ENCODE data around the gene GNB4. TPM values are rescaled to one million over a fixed set of nuclear protein-coding genes. Genes with fewer than 3 reads are reported as not detected.

Gene GNB4
- total RNA-seq, 1 experiment from 2014 or later = 6.3 TPM

GRCh38 chr3:179347345-179348194, 103.7 kb downstream of the GNB4 start, which contains the start of gene MFN1:
Gene MFN1, plus strand, starts transcription at chr3:179347709. Its CDS starts 1,143 bp downstream, at chr3:179348852.
- H3K27me3 ChIP-seq (ENCODE audit: low read length) = no peaks in the 10 kb centered on the region
- peak within 1 kb of the TSS; percentile 89 for H3K4me3 ChIP-seq (ENCODE audit: low read length)
- DNase-seq (peak; percentile 94), ATAC-seq (peak; percentile 93)
- H3F3A ChIP-seq (ENCODE audit: low read length, unreplicated experiment) = no peaks in the 10 kb centered on the region
- peak within 1 kb of the TSS; percentile 67 for H3K9ac ChIP-seq (ENCODE audit: low read length)
- H3K27ac ChIP-seq (ENCODE audit: low read length) = peak within 1 kb of the TSS; percentile 12; the same call in 1 of the 2 replicates
- no peaks in the 10 kb centered on the region for H3K9me2 ChIP-seq (replicated peaks; ENCODE audit: low read length)
- peaks cover 13% of the 10 kb centered on the region for H3K4me1 ChIP-seq (ENCODE audit: insufficient read depth, low read length)
- no peak for TF ChIP-seq CTCF (conservative IDR thresholded peaks at IDR 0.05; ENCODE audit: low read depth, low read length)
- no peak for TF ChIP-seq EZH2 (IDR thresholded peaks at IDR 0.05; ENCODE audit: low read length, unreplicated experiment)
- TF ChIP-seq EZH2phosphoT487 (IDR thresholded peaks at IDR 0.05; ENCODE audit: borderline replicate concordance, low read length) = no peak
- peaks cover 26% of the 10 kb centered on the region for H3K79me2 ChIP-seq (ENCODE audit: low read length)
- H4K20me1 ChIP-seq (ENCODE audit: low read length) = no peaks in the 10 kb centered on the region
- H2AFZ ChIP-seq (ENCODE audit: low read length) = peak within 1 kb of the TSS; percentile 95
- intact Hi-C loops (cut with micrococcal nuclease) = loop anchor here (2.0 to 5.0 kb wide), 2 partner anchors 23 to 105 kb away; partner anchors contain the start of gene GNB4
- ChIA-PET POLR2A (ENCODE audit: unreplicated experiment) (no interaction called here), CTCF (no interaction called here)
- no peaks in the 10 kb centered on the region; the same call in 1 of the 2 replicates for H3K36me3 ChIP-seq (ENCODE audit: low read depth, low read length)
- H3K9me3 ChIP-seq (ENCODE audit: low read length) = no peaks in the 10 kb centered on the region
- no TSS peak for BruUV-seq (replicated peaks)
- H3K4me2 ChIP-seq (ENCODE audit: low read length) = peak within 1 kb of the TSS; percentile 88

Other genes starting within 250 kb of the GNB4 start
- 1.2 and 2.3 TPM in 2 replicates for gene KCNMB3, start 200.4 kb downstream of the GNB4 start, total RNA-seq (2014; rRNA removed)
- 52.5 and 60.4 TPM in 2 replicates for gene ZNF639, start 128.4 kb downstream of the GNB4 start, total RNA-seq (2014; rRNA removed)
- gene MFN1, start 103.8 kb downstream of the GNB4 start, total RNA-seq (2014; rRNA removed) = 41.2 and 42.8 TPM in 2 replicates
- 102 and 105 TPM in 2 replicates for gene ACTL6A, start 111.5 kb upstream of the GNB4 start, total RNA-seq (2014; rRNA removed)
- gene MRPL47, start 153.2 kb upstream of the GNB4 start, total RNA-seq (2014; rRNA removed) = 68.0 and 77.0 TPM in 2 replicates
- 125 and 126 TPM in 2 replicates for gene NDUFB5, start 153.3 kb upstream of the GNB4 start, total RNA-seq (2014; rRNA removed)
- 14.8 and 18.0 TPM in 2 replicates for gene USP13, start 201.6 kb upstream of the GNB4 start, total RNA-seq (2014; rRNA removed)